Mammary epithelial cell (primary cell): Measurements from ENCODE around the gene MAD2L1.

Experiments
- CTCF ChIP-seq, 2 donors: IDR thresholded peaks in 1 of 2; conservative IDR thresholded peaks in 1 of 2; 2 replicates each; pipeline ENCODE4 v1.5.1; 2011 to 2012; ENCODE audit warnings: inconsistent platforms in 2 of 2, low read length in 2 of 2, mild to moderate bottlenecking in 2 of 2, control low read depth in 1 of 2, low read depth in 1 of 2; ENCODE audit not compliant: insufficient read depth in 1 of 2; ENCODE audit errors: extremely low read depth in 1 of 2
- EZH2 ChIP-seq: IDR thresholded peaks from 2 replicates; pipeline ENCODE4 v1.6.1; 2012; ENCODE audit warnings: low read length, inconsistent platforms, borderline replicate concordance

- no peak for TF ChIP-seq CTCF (conservative IDR thresholded peaks at IDR 0.05 in 1 of 2, IDR thresholded peaks at IDR 0.05 in 1 of 2; ENCODE audit: extremely low read depth in 1 of 2, insufficient read depth in 1 of 2, low read depth in 1 of 2, low read length in 2 of 2)
- TF ChIP-seq EZH2: no peak
Measured at GRCh38 chr4:120025516-120025915, 41.1 kb downstream of the MAD2L1 start.
